Measurements from ENCODE around the gene STARD9.

DNA sequence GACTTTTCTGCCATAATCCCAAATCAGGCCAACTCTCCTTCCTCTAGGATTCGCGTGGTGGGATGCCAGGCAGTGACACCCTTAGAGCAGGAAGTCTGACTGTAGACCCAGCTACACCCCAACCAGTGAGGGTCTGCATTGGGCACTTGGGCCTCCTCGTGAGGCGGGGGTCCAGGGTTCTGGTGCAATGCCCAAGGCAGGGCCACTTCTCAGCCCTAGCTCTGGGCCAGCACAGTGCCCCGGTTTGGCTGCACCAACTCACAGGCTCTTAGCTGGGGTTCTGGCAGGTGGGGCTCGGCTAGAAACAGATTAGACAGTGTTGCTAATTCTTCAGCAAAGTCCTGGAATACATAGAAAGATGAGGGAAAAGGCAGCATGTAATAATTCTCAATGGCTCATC, 148.9 kb downstream of the STARD9 start:
- TF ChIP-seq CTCF (IDR thresholded peaks at IDR 0.05 in 4 of 5, conservative IDR thresholded peaks at IDR 0.05 in 1 of 5): no peak
- TF ChIP-seq POLR2A (IDR thresholded peaks at IDR 0.05): no peak

Data from gastrocnemius medialis (tissue), 4 donors.